Measurements from ENCODE around the gene CD46. TPM values are rescaled to one million over a fixed set of nuclear protein-coding genes. Genes with fewer than 3 reads are reported as not detected.

Gene CD46
- total and polyA plus RNA-seq, 10 of the 15 experiments (the other 5 are each of a cell fraction or from before 2014, with no cell fraction given), result 61.1 to 198 (median 81.4) TPM

DNA sequence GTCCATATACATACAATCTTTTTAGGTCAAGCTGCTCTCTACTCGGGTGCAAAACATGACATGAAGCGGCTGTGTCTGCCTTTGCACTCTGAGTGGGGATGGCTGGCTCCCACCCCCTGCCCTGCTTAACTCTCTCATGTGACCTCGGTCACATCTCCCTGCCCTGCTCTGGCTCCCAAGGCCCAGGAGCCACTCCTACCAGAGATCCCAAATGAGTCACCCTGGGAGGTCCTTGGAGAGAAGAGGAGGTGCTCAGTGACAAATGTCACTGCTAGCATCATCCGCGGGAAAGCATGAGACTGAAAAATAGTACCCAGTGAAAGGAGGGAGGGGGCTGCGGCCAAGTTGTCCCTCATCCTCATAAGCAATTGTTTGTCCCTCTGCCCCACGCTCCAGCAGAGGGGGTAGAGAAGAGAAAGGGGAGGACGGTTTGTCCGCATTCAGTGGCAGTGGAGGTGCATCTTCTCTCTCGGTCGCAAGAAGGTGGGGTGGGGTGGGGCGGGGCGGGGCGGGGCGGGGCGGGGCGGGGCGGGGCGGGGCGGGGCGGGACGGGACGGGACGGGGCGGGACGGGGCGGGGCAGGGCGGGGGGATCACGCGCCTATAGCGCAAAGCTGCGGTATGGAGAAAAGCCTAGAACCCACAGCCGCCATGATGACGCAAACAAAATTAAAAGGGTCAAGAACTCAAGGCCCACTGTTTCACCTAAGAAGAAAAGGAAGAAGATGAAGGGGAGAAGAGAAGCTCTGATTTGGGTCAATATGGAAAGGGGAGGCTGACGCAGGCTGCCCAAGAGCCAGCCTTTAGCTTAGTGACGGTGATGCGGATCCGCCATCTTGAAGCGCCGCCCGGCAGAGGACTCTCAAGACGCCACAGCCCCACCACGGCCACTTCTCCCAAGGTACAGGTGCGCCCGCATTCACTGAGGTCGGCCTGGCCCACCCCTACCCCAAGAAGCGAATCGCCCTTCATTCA lies 66.2 kb downstream of the CD46 start:
- POLR2A ChIA-PET, result interaction anchor here (1.1 to 20.7 kb wide), 6 partner anchors 8 to 48 kb away, joined by 3 to 620 read pairs (median 5); no protein-coding TSS in a partner anchor

More for the DNA sequence above, 66.2 kb downstream of the CD46 start:
- no peak overlapping the region; the same call in 1 of the 2 replicates for H3K4me3 ChIP-seq
- no peak overlapping the region for H3K27ac ChIP-seq (ENCODE audit: control insufficient read depth, insufficient read depth)
- ChIA-PET RAD21 (ENCODE audit: unreplicated experiment) (interaction anchor here (1.0 to 2.3 kb wide), 3 partner anchors 11 to 145 kb away, joined by 3 to 9 read pairs (median 9); no protein-coding TSS in a partner anchor), SMC1A (ENCODE audit: uncharacterized antibody, unreplicated experiment) (interaction anchor here (0.6 to 6.4 kb wide), 4 partner anchors 11 to 175 kb away, joined by 3 to 103 read pairs (median 10); no protein-coding TSS in a partner anchor), CTCF (interaction anchor here (1.0 to 26.0 kb wide), 7 partner anchors 11 to 178 kb away, joined by 3 to 821 read pairs (median 8); no protein-coding TSS in a partner anchor)
- peaks cover 19 to 39% of the 10 kb centered on the region in 2 experiments for H3K36me3 ChIP-seq (ENCODE audit: control insufficient read depth in 2 of 2, insufficient read depth in 2 of 2, low read length in 1 of 2)
- peaks cover 72% of the 10 kb centered on the region for H3K79me2 ChIP-seq (ENCODE audit: control insufficient read depth, insufficient read depth, low read length)
- H3K4me2 ChIP-seq (ENCODE audit: control insufficient read depth, insufficient read depth), result peak overlapping the region; percentile 54
- no peak overlapping the region for H2AFZ ChIP-seq (ENCODE audit: control insufficient read depth, low read depth, low read length)
- TF ChIP-seq CHD1 (IDR thresholded peaks at IDR 0.05; ENCODE audit: low read depth, low read length) (no peak), STAT1 (conservative IDR thresholded peaks at IDR 0.05) (no peak), STAT3 (IDR thresholded peaks at IDR 0.05; ENCODE audit: low read depth, low read length) (no peak), CHD2 (IDR thresholded peaks at IDR 0.05; ENCODE audit: borderline replicate concordance, low read depth, low read length) (no peak), SP1 (IDR thresholded peaks at IDR 0.05; ENCODE audit: low read depth, low read length) (no peak), TCF3 (IDR thresholded peaks at IDR 0.05; ENCODE audit: borderline replicate concordance, insufficient read depth, low read depth, low read length) (no peak), CEBPB (IDR thresholded peaks at IDR 0.05; ENCODE audit: borderline replicate concordance in 1 of 2, low read depth in 2 of 2, low read length in 2 of 2) (no peak), TBL1XR1 (IDR thresholded peaks at IDR 0.05; ENCODE audit: low read depth, low read length) (no peak), NR2C1 (IDR thresholded peaks at IDR 0.05) (no peak)
- TF ChIP-seq, protein P1, sequence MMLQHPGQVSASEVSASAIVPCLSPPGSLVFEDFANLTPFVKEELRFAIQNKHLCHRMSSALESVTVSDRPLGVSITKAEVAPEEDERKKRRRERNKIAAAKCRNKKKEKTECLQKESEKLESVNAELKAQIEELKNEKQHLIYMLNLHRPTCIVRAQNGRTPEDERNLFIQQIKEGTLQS (IDR thresholded peaks at IDR 0.05; ENCODE audit: borderline replicate concordance, extremely low read depth, low read depth, low read length), result no peak
- TF ChIP-seq, protein P2, sequence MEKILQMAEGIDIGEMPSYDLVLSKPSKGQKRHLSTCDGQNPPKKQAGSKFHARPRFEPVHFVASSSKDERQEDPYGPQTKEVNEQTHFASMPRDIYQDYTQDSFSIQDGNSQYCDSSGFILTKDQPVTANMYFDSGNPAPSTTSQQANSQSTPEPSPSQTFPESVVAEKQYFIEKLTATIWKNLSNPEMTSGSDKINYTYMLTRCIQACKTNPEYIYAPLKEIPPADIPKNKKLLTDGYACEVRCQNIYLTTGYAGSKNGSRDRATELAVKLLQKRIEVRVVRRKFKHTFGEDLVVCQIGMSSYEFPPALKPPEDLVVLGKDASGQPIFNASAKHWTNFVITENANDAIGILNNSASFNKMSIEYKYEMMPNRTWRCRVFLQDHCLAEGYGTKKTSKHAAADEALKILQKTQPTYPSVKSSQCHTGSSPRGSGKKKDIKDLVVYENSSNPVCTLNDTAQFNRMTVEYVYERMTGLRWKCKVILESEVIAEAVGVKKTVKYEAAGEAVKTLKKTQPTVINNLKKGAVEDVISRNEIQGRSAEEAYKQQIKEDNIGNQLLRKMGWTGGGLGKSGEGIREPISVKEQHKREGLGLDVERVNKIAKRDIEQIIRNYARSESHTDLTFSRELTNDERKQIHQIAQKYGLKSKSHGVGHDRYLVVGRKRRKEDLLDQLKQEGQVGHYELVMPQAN (conservative IDR thresholded peaks at IDR 0.05), result no peak
- TF ChIP-seq, protein P3, sequence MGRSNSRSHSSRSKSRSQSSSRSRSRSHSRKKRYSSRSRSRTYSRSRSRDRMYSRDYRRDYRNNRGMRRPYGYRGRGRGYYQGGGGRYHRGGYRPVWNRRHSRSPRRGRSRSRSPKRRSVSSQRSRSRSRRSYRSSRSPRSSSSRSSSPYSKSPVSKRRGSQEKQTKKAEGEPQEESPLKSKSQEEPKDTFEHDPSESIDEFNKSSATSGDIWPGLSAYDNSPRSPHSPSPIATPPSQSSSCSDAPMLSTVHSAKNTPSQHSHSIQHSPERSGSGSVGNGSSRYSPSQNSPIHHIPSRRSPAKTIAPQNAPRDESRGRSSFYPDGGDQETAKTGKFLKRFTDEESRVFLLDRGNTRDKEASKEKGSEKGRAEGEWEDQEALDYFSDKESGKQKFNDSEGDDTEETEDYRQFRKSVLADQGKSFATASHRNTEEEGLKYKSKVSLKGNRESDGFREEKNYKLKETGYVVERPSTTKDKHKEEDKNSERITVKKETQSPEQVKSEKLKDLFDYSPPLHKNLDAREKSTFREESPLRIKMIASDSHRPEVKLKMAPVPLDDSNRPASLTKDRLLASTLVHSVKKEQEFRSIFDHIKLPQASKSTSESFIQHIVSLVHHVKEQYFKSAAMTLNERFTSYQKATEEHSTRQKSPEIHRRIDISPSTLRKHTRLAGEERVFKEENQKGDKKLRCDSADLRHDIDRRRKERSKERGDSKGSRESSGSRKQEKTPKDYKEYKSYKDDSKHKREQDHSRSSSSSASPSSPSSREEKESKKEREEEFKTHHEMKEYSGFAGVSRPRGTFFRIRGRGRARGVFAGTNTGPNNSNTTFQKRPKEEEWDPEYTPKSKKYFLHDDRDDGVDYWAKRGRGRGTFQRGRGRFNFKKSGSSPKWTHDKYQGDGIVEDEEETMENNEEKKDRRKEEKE (IDR thresholded peaks at IDR 0.05), result no peak
- H3K9me3 ChIP-seq (replicated peaks; ENCODE audit: control insufficient read depth, insufficient read depth, low read length), result no peaks in the 10 kb centered on the region; the same call in 2 of the 3 replicates
- BruUV-seq (replicated peaks), result no TSS peak
- H3K9ac ChIP-seq (ENCODE audit: control insufficient read depth, insufficient read depth, low read length), result no peak overlapping the region
- peaks cover 13% of the 10 kb centered on the region; the same call in 1 of the 2 replicates for H3K4me1 ChIP-seq (ENCODE audit: control insufficient read depth, insufficient read depth, low read length)
- 97% methylated on average over 32 of the region's 48 CpGs for WGBS (ENCODE audit: insufficient coverage, insufficient replicate concordance, low lambda C conversion rate, missing lambda C conversion rate)
- no peak for FAIRE-seq
- intact Hi-C loops (cut with micrococcal nuclease; ENCODE audit: unreplicated experiment) (no loop called here), in situ Hi-C loops (cut with MboI) (no loop called here)
- H3K27me3 ChIP-seq (replicated peaks in 1 of 2; ENCODE audit: control insufficient read depth in 2 of 2, insufficient read depth in 2 of 2, low read length in 1 of 2), result no peaks in the 10 kb centered on the region
- no peak for ATAC-seq
- H4K20me1 ChIP-seq (ENCODE audit: control insufficient read depth, insufficient read depth), result peaks cover 6% of the 10 kb centered on the region; the same call in 1 of the 2 replicates
- no peak for DNase-seq (ENCODE audit: low read depth, low spot score)
